ENCODE measurements around the gene CLCF1. TPM values are rescaled to one million over a fixed set of nuclear protein-coding genes. Genes with fewer than 3 reads are reported as not detected.

Gene CLCF1
- total and polyA plus RNA-seq, 2 of the 13 experiments (the other 11 are each of a cell fraction or from before 2014, with no cell fraction given) = 0.49 to 0.78 TPM

DNA sequence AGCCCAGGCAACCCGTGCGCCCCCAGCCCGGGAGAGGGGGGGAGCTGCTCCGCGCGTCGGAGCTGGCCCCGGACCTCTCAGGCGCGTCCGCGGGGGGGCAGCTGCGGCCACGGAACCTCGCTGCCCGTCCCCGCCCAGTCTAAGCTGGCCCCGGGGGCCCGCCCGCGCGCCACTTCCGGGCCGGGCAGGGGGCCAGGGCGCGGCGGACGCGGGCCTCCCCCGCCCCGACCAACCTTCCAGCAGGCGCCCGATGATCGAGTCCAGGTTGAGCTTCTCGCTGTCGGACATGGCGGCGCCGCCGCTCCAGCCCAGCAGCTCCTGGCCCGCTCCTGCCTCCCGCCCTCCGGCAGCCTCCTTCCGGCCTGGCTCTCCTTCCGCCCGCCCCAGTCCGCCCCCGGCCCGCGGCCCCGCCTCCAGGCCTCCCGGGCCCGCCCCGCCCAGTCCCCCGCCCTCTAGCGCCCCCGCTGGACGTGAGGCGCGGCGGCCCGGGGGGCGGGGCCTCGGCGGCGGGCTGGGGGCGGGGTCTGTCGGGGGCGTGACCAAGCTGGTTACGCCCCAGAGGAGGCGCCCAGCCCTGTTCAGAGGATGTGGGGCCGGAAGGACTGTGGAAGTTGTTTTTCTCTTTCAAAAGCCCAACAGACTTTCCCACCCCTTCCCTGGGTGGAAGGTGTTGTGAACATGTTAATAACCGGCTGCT is 28.2 kb upstream of the CLCF1 start, which contains the start of gene PPP1CA (continued):
- TF ChIP-seq HNF4G (IDR thresholded peaks at IDR 0.05; ENCODE audit: borderline replicate concordance, low read depth, low read length) = no peak
- peak; percentile 9; the same call in 1 of the 2 replicates for TF ChIP-seq HNF4G (CRISPR knock-in tag; IDR thresholded peaks at IDR 0.05; ENCODE audit: borderline replicate concordance, low read depth)
- TF ChIP-seq, protein P1, sequence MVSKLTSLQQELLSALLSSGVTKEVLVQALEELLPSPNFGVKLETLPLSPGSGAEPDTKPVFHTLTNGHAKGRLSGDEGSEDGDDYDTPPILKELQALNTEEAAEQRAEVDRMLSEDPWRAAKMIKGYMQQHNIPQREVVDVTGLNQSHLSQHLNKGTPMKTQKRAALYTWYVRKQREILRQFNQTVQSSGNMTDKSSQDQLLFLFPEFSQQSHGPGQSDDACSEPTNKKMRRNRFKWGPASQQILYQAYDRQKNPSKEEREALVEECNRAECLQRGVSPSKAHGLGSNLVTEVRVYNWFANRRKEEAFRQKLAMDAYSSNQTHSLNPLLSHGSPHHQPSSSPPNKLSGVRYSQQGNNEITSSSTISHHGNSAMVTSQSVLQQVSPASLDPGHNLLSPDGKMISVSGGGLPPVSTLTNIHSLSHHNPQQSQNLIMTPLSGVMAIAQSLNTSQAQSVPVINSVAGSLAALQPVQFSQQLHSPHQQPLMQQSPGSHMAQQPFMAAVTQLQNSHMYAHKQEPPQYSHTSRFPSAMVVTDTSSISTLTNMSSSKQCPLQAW (CRISPR knock-in tag; IDR thresholded peaks at IDR 0.05) = no peak
- TF ChIP-seq ZNF33A (CRISPR knock-in tag; IDR thresholded peaks at IDR 0.05; ENCODE audit: borderline replicate concordance) = no peak
- no peak for TF ChIP-seq NR1H2 (CRISPR knock-in tag; IDR thresholded peaks at IDR 0.05; ENCODE audit: borderline replicate concordance, low read depth)
- no peak for TF ChIP-seq IKZF4 (CRISPR knock-in tag; IDR thresholded peaks at IDR 0.05; ENCODE audit: borderline replicate concordance, low read depth, not compliant biosample characterization)
- no peak for TF ChIP-seq RARA (CRISPR knock-in tag; IDR thresholded peaks at IDR 0.05)
- TF ChIP-seq CBX2 (IDR thresholded peaks at IDR 0.05; ENCODE audit: low read depth, low read length) = no peak
- no peak for TF ChIP-seq CBX2 (CRISPR knock-in tag; IDR thresholded peaks at IDR 0.05; ENCODE audit: low read depth)
- TF ChIP-seq CENPX (CRISPR knock-in tag; IDR thresholded peaks at IDR 0.05) = no peak
- peak; percentile 69 to 92 for TF ChIP-seq POLR2A (IDR thresholded peaks at IDR 0.05; ENCODE audit: insufficient read depth in 1 of 2, low read depth in 2 of 2, low read length in 2 of 2)
- no peak for TF ChIP-seq FOSL2 (CRISPR knock-in tag; IDR thresholded peaks at IDR 0.05)
- TF ChIP-seq, protein P2, sequence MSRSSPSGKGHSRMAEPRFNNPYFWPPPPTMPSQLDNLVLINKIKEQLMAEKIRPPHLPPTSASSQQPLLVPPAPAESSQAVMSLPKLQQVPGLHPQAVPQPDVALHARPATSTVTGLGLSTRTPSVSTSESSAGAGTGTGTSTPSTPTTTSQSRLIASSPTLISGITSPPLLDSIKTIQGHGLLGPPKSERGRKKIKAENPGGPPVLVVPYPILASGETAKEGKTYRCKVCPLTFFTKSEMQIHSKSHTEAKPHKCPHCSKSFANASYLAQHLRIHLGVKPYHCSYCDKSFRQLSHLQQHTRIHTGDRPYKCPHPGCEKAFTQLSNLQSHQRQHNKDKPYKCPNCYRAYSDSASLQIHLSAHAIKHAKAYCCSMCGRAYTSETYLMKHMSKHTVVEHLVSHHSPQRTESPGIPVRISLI (CRISPR knock-in tag; IDR thresholded peaks at IDR 0.05; ENCODE audit: borderline replicate concordance) = no peak
- no peak; the same call in 1 of the 2 replicates for TF ChIP-seq KDM5A (IDR thresholded peaks at IDR 0.05; ENCODE audit: borderline replicate concordance, low read length)
- TF ChIP-seq, protein P3, sequence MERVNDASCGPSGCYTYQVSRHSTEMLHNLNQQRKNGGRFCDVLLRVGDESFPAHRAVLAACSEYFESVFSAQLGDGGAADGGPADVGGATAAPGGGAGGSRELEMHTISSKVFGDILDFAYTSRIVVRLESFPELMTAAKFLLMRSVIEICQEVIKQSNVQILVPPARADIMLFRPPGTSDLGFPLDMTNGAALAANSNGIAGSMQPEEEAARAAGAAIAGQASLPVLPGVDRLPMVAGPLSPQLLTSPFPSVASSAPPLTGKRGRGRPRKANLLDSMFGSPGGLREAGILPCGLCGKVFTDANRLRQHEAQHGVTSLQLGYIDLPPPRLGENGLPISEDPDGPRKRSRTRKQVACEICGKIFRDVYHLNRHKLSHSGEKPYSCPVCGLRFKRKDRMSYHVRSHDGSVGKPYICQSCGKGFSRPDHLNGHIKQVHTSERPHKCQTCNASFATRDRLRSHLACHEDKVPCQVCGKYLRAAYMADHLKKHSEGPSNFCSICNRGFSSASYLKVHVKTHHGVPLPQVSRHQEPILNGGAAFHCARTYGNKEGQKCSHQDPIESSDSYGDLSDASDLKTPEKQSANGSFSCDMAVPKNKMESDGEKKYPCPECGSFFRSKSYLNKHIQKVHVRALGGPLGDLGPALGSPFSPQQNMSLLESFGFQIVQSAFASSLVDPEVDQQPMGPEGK (CRISPR knock-in tag; IDR thresholded peaks at IDR 0.05) = peak; percentile 88
- TF ChIP-seq ZFX (CRISPR knock-in tag; IDR thresholded peaks at IDR 0.05; ENCODE audit: low read depth) = peak; percentile 47; the same call in 1 of the 2 replicates
- TF ChIP-seq, protein P4, sequence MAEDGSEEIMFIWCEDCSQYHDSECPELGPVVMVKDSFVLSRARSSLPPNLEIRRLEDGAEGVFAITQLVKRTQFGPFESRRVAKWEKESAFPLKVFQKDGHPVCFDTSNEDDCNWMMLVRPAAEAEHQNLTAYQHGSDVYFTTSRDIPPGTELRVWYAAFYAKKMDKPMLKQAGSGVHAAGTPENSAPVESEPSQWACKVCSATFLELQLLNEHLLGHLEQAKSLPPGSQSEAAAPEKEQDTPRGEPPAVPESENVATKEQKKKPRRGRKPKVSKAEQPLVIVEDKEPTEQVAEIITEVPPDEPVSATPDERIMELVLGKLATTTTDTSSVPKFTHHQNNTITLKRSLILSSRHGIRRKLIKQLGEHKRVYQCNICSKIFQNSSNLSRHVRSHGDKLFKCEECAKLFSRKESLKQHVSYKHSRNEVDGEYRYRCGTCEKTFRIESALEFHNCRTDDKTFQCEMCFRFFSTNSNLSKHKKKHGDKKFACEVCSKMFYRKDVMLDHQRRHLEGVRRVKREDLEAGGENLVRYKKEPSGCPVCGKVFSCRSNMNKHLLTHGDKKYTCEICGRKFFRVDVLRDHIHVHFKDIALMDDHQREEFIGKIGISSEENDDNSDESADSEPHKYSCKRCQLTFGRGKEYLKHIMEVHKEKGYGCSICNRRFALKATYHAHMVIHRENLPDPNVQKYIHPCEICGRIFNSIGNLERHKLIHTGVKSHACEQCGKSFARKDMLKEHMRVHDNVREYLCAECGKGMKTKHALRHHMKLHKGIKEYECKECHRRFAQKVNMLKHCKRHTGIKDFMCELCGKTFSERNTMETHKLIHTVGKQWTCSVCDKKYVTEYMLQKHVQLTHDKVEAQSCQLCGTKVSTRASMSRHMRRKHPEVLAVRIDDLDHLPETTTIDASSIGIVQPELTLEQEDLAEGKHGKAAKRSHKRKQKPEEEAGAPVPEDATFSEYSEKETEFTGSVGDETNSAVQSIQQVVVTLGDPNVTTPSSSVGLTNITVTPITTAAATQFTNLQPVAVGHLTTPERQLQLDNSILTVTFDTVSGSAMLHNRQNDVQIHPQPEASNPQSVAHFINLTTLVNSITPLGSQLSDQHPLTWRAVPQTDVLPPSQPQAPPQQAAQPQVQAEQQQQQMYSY (CRISPR knock-in tag; IDR thresholded peaks at IDR 0.05) = no peak; the same call in 1 of the 2 replicates
- peak; percentile 11 for TF ChIP-seq AGO2 (optimal IDR thresholded peaks at IDR 0.05; ENCODE audit: low read depth, low read length)
- no peak for TF ChIP-seq ZNF713 (CRISPR knock-in tag; IDR thresholded peaks at IDR 0.05)
- TF ChIP-seq TBX3 (IDR thresholded peaks at IDR 0.05; ENCODE audit: borderline replicate concordance) = no peak

Measured in HepG2 (cell line).